BLaER1 (cell line): ENCODE measurements around the gene NPPB.

Experiments
- H3K27ac ChIP-seq: shearing (Covaris generic); formaldehyde crosslinking; 2 replicates; pipeline ENCODE4 v1.8.1; 2022
- H3K27me3 ChIP-seq: shearing (Covaris generic); formaldehyde crosslinking; 2 replicates; pipeline ENCODE4 v1.8.1; 2022
- H3K36me3 ChIP-seq: shearing (Covaris generic); formaldehyde crosslinking; 2 replicates; pipeline ENCODE4 v1.8.1; 2022
- H3K4me1 ChIP-seq: shearing (Covaris generic); formaldehyde crosslinking; 2 replicates; pipeline ENCODE4 v1.8.1; 2022
- H3K4me2 ChIP-seq: shearing (Covaris generic); formaldehyde crosslinking; 2 replicates; pipeline ENCODE4 v1.8.1; 2022
- H3K4me3 ChIP-seq: shearing (Covaris generic); formaldehyde crosslinking; 2 replicates; pipeline ENCODE4 v1.8.1; 2022
- H3K9ac ChIP-seq: shearing (Covaris generic); formaldehyde crosslinking; 2 replicates; pipeline ENCODE4 v1.8.1; 2022
- H3K9me3 ChIP-seq: shearing (Covaris generic); formaldehyde crosslinking; 2 replicates; pipeline ENCODE4 v1.8.1; 2022
- H4K20me1 ChIP-seq: shearing (Covaris generic); formaldehyde crosslinking; 2 replicates; pipeline ENCODE4 v1.8.1; 2022
- Cebpa-rat ChIP-seq: shearing (Covaris generic); IDR thresholded peaks from 2 replicates; pipeline ENCODE4 v1.8.1; 2022

NPPB gene

DNA sequence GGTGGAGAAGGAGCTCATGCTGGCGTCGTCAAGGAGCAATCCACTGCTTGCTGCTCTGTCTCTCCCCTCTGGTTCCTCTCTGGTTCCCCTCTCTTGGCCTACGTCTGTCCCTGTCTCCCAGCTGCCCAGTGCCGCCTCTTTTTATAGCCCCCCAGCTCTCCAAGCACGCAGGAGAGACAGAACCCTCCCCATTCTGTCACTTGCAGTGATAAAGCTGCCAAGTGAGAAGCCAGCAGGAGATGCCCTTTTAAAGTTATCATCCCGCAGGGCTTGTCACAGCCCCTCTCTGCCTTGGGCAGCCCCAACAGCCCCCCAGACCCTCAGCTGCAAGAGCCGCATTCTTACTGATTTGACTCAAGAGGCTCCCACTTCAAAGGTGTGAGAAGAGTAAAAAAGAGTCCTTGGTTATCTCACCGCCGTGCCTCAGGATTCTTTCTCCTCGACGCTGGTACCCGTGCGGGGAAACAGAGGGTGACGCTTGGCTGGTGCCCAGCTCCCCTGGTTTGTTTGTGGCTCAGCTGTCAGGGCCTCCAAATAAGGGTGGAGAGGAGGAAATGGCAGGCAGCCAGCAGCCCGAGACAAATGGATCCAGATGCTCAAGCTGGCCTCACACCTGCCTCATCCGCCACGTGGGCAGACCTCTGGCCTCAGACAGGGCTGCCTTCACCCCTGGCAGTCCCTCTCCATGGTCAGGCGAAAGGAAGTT is 10.9 kb downstream of the NPPB start, which contains the start of gene NPPA:
NPPA (minus strand) TSS at position 117 of the 706 bp plus-strand sequence; CDS start at position 18, 99 bp downstream.
- Histone ChIP-seq H3K4me2 (peak within 1 kb of the TSS; percentile 67), H3K9ac (peak within 1 kb of the TSS; percentile 16; the same call in 1 of the 2 replicates), H3K27me3 (no peaks in the 10 kb centered on the region), H3K36me3 (peaks cover 20% of the 10 kb centered on the region), H3K27ac (peak within 1 kb of the TSS; percentile 68; the same call in 1 of the 2 replicates), H3K9me3 (no peaks in the 10 kb centered on the region), H3K4me1 (peaks cover 99% of the 10 kb centered on the region), H3K4me3 (no peak within 1 kb of the TSS), H4K20me1 (peaks cover 21% of the 10 kb centered on the region)
- TF ChIP-seq Cebpa-rat: no peak

DNA sequence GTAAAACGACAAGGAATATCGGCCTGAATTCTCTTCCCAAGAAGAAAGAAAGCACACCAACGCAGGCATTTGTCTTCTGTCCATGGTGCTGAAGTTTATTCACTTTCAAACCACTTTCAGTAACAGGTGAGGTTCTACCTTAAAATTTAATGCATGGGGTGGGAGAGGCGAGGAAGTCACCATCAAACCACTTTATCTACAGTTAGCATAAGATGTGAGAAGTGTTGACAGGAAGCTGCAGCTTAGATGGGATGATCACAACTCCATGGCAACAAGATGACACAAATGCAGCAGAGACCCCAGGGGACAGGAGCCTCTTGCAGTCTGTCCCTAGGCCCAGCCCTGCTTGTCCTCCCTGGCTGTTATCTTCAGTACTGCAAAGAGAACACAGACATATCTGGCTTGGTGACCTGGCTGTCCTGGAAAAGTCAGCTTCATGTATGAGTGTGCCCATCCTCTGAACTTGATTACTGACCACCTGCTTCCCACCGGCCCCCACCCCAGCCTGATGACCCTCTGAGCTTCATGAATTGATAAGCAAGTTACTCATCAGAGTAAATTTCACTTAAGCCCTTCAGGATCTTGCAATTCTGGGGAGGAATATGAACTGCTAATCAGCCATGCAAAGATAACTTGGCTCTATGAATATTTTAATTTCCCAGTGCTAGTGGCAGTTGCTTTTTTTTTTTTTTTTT is 13.0 kb downstream of the NPPB start:
- H3K27me3 ChIP-seq: no peaks in the 10 kb centered on the region
- peaks cover 32% of the 10 kb centered on the region for H4K20me1 ChIP-seq
- H3K4me1 ChIP-seq: peaks cover 99% of the 10 kb centered on the region
- no peak overlapping the region for H3K9ac ChIP-seq
- no peak for TF ChIP-seq Cebpa-rat
- H3K27ac ChIP-seq: no peak overlapping the region
- no peak overlapping the region for H3K4me3 ChIP-seq
- peaks cover 20% of the 10 kb centered on the region for H3K36me3 ChIP-seq
- H3K9me3 ChIP-seq: no peaks in the 10 kb centered on the region
- peak overlapping the region; percentile 56 for H3K4me2 ChIP-seq

GRCh38 chr1:11842154-11843041 is 16.3 kb downstream of the NPPB start:
- peak overlapping the region; percentile 65 for H3K27ac ChIP-seq
- H3K9me3 ChIP-seq: no peaks in the 10 kb centered on the region
- peak overlapping the region; percentile 35 for H3K4me3 ChIP-seq
- H3K27me3 ChIP-seq: no peaks in the 10 kb centered on the region
- peak overlapping the region; percentile 17; the same call in 1 of the 2 replicates for H3K9ac ChIP-seq
- peak overlapping the region; percentile 86 for H3K4me2 ChIP-seq
- no peak for TF ChIP-seq Cebpa-rat
- H4K20me1 ChIP-seq: peaks cover 36% of the 10 kb centered on the region
- H3K4me1 ChIP-seq: peaks cover 80% of the 10 kb centered on the region
- H3K36me3 ChIP-seq: peaks cover 52% of the 10 kb centered on the region

DNA sequence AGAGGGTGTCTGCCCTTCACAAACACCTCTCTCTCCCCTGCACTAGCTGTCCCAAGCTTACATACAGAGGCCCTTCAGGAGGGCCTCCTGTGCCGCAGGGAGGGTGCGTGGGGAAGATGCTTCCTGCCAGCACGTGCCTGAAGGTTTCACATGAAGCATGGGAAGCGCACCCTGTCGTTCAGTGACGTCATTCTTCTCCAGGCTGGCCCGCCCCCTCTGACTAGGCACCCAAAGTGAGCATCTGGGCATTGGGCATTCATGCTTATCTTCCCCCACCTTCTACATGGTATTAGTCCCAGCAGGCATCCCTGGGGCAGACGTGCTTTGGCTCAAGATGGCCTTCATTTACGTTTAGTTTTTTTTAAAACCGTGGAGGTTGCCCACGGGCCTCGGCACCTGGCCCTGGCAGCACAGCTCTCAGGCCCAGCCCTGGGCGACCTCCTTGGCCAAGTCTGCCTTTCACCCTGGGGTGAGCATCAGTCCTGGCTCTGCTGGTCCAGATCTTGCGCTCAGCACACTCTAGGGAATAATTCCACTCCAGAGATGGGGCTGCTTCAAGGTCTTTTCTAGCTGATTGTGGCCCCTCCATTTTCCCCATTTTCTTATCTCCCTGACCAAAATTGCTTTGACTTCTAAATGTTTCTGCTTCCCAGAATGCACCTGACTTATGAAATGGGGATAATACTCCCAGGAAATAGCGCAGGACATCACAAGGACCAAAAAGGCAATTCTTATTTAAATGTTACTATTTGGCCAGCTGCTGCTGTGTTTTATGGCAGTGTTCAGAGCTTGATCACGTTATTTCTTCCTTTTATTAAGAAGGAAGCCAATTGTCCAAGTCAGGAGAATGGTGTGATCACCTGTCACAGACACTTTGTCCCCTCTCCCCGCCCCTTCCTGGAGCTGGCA is 17.2 kb downstream of the NPPB start:
- Histone ChIP-seq H3K4me3 (peak overlapping the region; percentile 32), H3K36me3 (peaks cover 61% of the 10 kb centered on the region), H3K4me1 (peaks cover 71% of the 10 kb centered on the region), H3K9ac (peak overlapping the region; percentile 55; the same call in 1 of the 2 replicates), H4K20me1 (peaks cover 31% of the 10 kb centered on the region), H3K9me3 (no peaks in the 10 kb centered on the region), H3K4me2 (peak overlapping the region; percentile 86), H3K27ac (peak overlapping the region; percentile 65), H3K27me3 (no peaks in the 10 kb centered on the region)
- TF ChIP-seq Cebpa-rat: no peak

DNA sequence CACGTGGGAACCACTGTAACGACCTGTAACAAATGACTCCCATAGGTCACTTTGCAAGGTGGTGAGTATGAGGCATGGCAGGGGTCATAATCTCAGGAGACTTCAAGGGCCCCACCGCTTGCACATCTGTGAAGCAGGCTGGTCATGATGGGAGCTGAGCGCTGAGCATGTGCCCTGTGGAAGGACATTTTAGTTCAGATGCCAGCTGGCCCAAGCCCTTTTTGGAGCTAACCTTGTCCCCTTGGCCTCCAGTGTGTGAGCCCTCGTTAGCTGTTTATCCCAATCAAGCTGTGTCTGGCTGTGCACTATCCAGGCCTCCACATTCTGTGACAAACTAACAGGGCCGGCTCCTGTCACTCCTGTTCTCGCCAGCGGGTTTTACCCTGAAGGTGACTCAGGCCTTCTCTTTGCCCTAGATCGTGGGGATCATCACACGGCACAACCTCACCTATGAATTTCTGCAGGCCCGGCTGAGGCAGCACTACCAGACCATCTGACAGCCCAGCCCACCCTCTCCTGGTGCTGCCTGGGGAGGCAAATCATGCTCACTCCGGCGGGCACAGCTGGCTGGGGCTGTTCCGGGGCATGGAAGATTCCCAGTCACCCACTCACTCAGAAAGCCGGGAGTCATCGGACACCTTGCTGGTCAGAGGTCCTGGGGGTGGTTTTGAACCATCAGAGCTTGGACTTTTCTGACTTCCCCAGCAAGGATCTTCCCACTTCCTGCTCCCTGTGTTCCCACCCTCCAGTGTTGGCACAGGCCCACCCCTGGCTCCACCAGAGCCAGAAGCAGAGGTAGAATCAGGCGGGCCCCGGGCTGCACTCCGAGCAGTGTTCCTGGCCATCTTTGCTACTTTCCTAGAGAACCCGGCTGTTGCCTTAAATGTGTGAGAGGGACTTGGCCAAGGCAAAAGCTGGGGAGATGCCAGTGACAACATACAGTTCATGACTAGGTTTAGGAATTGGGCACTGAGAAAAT is 18.7 kb downstream of the NPPB start:
- Histone ChIP-seq H3K36me3 (peaks cover 73% of the 10 kb centered on the region), H3K4me3 (no peak overlapping the region), H3K9ac (peak overlapping the region; percentile 55; the same call in 1 of the 2 replicates), H3K27me3 (no peaks in the 10 kb centered on the region), H3K27ac (0 out of 2 replicates have a peak overlapping the region, but pooled peaks have one; percentile 9), H4K20me1 (peaks cover 30% of the 10 kb centered on the region), H3K9me3 (no peaks in the 10 kb centered on the region), H3K4me1 (peaks cover 57% of the 10 kb centered on the region), H3K4me2 (peak overlapping the region; percentile 86; the same call in 1 of the 2 replicates)
- TF ChIP-seq Cebpa-rat: no peak

DNA sequence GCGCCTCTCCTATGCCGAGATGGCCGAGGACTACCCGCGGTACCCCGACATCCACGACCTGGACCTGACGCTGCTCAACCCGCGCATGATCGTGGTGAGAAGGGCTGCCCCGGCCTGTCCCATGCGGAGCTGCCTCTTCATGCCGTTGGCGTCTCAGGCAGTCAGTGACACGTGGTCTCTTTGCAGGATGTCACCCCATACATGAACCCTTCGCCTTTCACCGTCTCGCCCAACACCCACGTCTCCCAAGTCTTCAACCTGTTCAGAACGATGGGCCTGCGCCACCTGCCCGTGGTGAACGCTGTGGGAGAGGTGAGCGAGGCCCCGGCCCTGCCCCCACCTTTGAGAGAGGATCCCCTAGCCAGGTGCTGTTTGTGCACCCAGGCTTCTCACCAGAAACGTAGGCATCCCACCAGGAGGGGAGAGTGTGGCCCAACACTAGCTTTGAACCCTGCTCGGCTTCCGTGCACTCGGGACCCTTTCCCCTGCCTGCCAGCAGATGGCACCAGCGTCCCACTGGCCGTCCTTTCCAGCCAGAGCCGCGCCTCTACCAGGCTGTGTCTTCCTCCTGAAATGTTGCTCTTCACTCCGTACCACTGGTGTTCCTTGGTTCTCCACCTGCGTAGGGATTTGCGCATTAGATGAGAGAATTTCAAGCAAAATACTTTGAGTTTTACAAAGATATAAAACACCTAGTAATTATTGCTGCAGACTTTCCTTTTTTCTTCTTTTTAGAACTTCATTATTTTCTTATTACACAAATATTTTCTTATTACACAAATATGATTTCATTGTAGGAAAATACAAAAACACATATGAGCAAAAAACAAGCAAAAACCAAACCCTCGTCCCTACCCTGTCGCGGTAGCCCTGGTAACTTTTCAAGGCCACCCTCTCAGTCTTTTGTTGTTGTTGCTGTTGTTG is 20.1 kb downstream of the NPPB start:
- Histone ChIP-seq H3K27ac (no peak overlapping the region), H3K9me3 (no peaks in the 10 kb centered on the region), H3K27me3 (no peaks in the 10 kb centered on the region), H4K20me1 (peaks cover 23% of the 10 kb centered on the region), H3K4me1 (peaks cover 43% of the 10 kb centered on the region), H3K9ac (no peak overlapping the region), H3K36me3 (peaks cover 73% of the 10 kb centered on the region), H3K4me2 (no peak overlapping the region), H3K4me3 (no peak overlapping the region)
- no peak for TF ChIP-seq Cebpa-rat

DNA sequence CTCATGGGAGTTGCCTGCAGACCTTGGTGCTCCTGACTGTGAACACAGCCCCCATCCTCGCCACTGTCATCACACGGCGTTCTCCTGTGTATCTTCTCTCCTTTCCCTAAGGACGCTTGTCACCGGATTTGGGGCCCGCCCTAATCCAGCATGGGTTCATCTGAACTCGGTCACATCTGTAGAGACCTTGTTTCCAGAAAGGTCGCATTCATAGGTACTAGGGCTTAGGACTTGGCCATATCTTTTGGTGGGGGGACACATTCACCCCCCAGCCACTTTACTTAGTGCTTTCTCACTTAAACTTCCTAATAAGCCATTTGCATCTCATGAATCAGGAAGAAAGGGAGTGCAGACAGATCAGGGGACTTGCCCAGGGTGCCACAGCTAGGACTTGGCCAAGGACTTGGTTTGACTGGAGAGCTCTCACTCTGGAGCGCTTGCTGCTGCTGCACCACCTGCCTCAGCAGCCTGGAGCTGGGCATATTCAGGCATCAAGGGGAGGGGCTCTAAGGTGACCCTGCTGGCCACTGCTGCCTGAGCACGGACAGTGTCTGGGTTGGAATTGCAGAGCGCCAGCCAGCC is 20.9 kb downstream of the NPPB start:
- peaks cover 78% of the 10 kb centered on the region for H3K36me3 ChIP-seq
- peaks cover 22% of the 10 kb centered on the region for H4K20me1 ChIP-seq
- peaks cover 35% of the 10 kb centered on the region for H3K4me1 ChIP-seq
- H3K9me3 ChIP-seq: no peaks in the 10 kb centered on the region
- no peak for TF ChIP-seq Cebpa-rat
- H3K27me3 ChIP-seq: no peaks in the 10 kb centered on the region
- no peak overlapping the region for H3K9ac ChIP-seq
- H3K4me3 ChIP-seq: no peak overlapping the region
- no peak overlapping the region for H3K27ac ChIP-seq
- H3K4me2 ChIP-seq: no peak overlapping the region
